BJ (cell line): ENCODE measurements around the gene PCBP3. TPM values are rescaled to one million over a fixed set of nuclear protein-coding genes. Genes with fewer than 3 reads are reported as not detected.
"Not testable (repeated sequence)": the region's sequence is repeated elsewhere in the genome, so short reads cannot be mapped to it uniquely, and the experiment has no call there.

Experiments used
- CTCF ChIA-PET: fragments of 350-600 bp; formaldehyde crosslinking; extraction: SDS; loops from one replicate; lab custom pipeline; 2021; ENCODE audit warnings: antibody characterized with exemption, inconsistent platforms; lab: Yijun Ruan, JAX
- POLR2A ChIA-PET: fragments of 300-600 bp; sonication (Branson Sonifier 250); formaldehyde crosslinking; extraction: SDS; loops from one replicate; lab custom pipeline; 2021; ENCODE audit warnings: antibody characterized with exemption; lab: Charles Lee
- DNase-seq: peaks from one replicate; pipeline ENCODE4 v3.0.0-alpha.2; 2011; ENCODE audit warnings: low read depth
- H3K27me3 ChIP-seq: 2 replicates; pipeline ENCODE4 v1.6.0; 2011; ENCODE audit warnings: low read length; ENCODE audit not compliant: control insufficient read depth, insufficient read depth
- H3K36me3 ChIP-seq: 2 replicates; pipeline ENCODE4 v1.5.1; 2011; ENCODE audit warnings: low read length; ENCODE audit not compliant: control insufficient read depth, insufficient read depth
- H3K4me3 ChIP-seq: 2 replicates; pipeline ENCODE4 v1.5.1; 2011; ENCODE audit warnings: low read depth, mild to moderate bottlenecking, control low read depth, low read length
- CTCF ChIP-seq: IDR thresholded peaks from 2 replicates; pipeline ENCODE4 v1.5.1; 2011; ENCODE audit warnings: low read depth, mild to moderate bottlenecking, control low read depth, inconsistent platforms, low read length, moderate library complexity; ENCODE audit not compliant: insufficient read depth
- polyA plus RNA-seq: library from polyadenylated mRNA; depleted of rRNA; stranded (reverse); fragments of >200 nt; gene quantifications from 2 replicates; pipeline ENCODE4 v1.2.3, GENCODE V29; 2011

Gene PCBP3
- polyA plus RNA-seq, 1 experiment = 2.1 TPM

- peaks cover 4% of the 10 kb centered on the region; the same call in 1 of the 2 replicates for H3K27me3 ChIP-seq
- CTCF ChIA-PET = interaction anchor here (1.3 kb wide), 1 partner anchor 13 kb away, joined by 3 read pairs; no protein-coding TSS in a partner anchor
These were observed 41.4 kb upstream of the PCBP3 start for GRCh38 chr21:45602106-45602505.

GRCh38 chr21:45603481-45603880 is 40.0 kb upstream of the PCBP3 start:
- no peak overlapping the region for H3K4me3 ChIP-seq
- peaks cover 8% of the 10 kb centered on the region for H3K27me3 ChIP-seq
- no peaks in the 10 kb centered on the region for H3K36me3 ChIP-seq
- no peak for TF ChIP-seq CTCF
- CTCF ChIA-PET = interaction anchor here (1.0 kb wide), 1 partner anchor 47 kb away, joined by 3 read pairs; no protein-coding TSS in a partner anchor
- no peak for DNase-seq
- POLR2A ChIA-PET = no interaction called here

More at GRCh38 chr21:45602106-45602505, 41.4 kb upstream of the PCBP3 start:
- POLR2A ChIA-PET = no interaction called here
- no peak overlapping the region for H3K4me3 ChIP-seq
- no peak for TF ChIP-seq CTCF
- no peaks in the 10 kb centered on the region for H3K36me3 ChIP-seq
- DNase-seq = no peak

GRCh38 chr21:45604681-45605080 is 38.8 kb upstream of the PCBP3 start:
- CTCF ChIA-PET = interaction anchor here (2.2 kb wide), 1 partner anchor 8 kb away, joined by 7 read pairs; no protein-coding TSS in a partner anchor
- DNase-seq, H3K27me3 ChIP-seq, H3K4me3 ChIP-seq, POLR2A ChIA-PET, H3K36me3 ChIP-seq: not testable (repeated sequence)

- H3K27me3 ChIP-seq = peaks cover 7% of the 10 kb centered on the region; the same call in 1 of the 2 replicates
- TF ChIP-seq CTCF = no peak
- DNase-seq = no peak
- CTCF ChIA-PET = interaction anchor here (1.5 to 2.2 kb wide), 2 partner anchors 10 to 11 kb away, joined by 3 to 7 read pairs; no protein-coding TSS in a partner anchor
- H3K4me3 ChIP-seq = no peak overlapping the region
- POLR2A ChIA-PET = no interaction called here
- H3K36me3 ChIP-seq = no peaks in the 10 kb centered on the region
These were observed 36.3 kb upstream of the PCBP3 start for GRCh38 chr21:45607021-45607908.

GRCh38 chr21:45607909-45608295 is 35.6 kb upstream of the PCBP3 start:
- no peak overlapping the region for H3K4me3 ChIP-seq
- POLR2A ChIA-PET = no interaction called here
- no peak for TF ChIP-seq CTCF

GRCh38 chr21:45608747-45609470 is 34.6 kb upstream of the PCBP3 start:
- H3K27me3 ChIP-seq, POLR2A ChIA-PET, DNase-seq, H3K4me3 ChIP-seq, H3K36me3 ChIP-seq: not testable (repeated sequence)
- CTCF ChIA-PET = interaction anchor here (1.5 kb wide), 1 partner anchor 9 kb away, joined by 3 read pairs; no protein-coding TSS in a partner anchor

More at GRCh38 chr21:45607909-45608295, 35.6 kb upstream of the PCBP3 start:
- CTCF ChIA-PET = interaction anchor here (1.5 kb wide), 1 partner anchor 10 kb away, joined by 3 read pairs; no protein-coding TSS in a partner anchor
- Histone ChIP-seq H3K27me3 (peaks cover 7% of the 10 kb centered on the region; the same call in 1 of the 2 replicates), H3K36me3 (no peaks in the 10 kb centered on the region)
- no peak for DNase-seq

- DNase-seq, H3K4me3 ChIP-seq, CTCF ChIA-PET, H3K36me3 ChIP-seq, H3K27me3 ChIP-seq, POLR2A ChIA-PET: not testable (repeated sequence)
These were observed 33.9 kb upstream of the PCBP3 start for GRCh38 chr21:45609616-45610015.
